Glutamatergic neuron (in vitro differentiated cells): ENCODE data around the gene USP16. TPM values are rescaled to one million over a fixed set of nuclear protein-coding genes. Genes with fewer than 3 reads are reported as not detected.
"Not testable (repeated sequence)": the region's sequence is repeated elsewhere in the genome, so short reads cannot be mapped to it uniquely, and the experiment has no call there.

Experiments used
- DNase-seq: peaks from one replicate; pipeline ENCODE4 v3.0.0; 2022
- H3K27ac Mint-ChIP-seq: one replicate; pipeline ENCODE4 v1.8.0; 2020; ENCODE audit warnings: mild to moderate bottlenecking, mixed read lengths, inconsistent platforms; ENCODE audit not compliant: unreplicated experiment
- H3K27me3 Mint-ChIP-seq: one replicate; pipeline ENCODE4 v1.8.0; 2020; ENCODE audit warnings: mild to moderate bottlenecking, moderate library complexity, mixed read lengths, inconsistent platforms; ENCODE audit not compliant: unreplicated experiment
- H3K36me3 Mint-ChIP-seq: one replicate; pipeline ENCODE4 v1.8.0; 2020; ENCODE audit warnings: mild to moderate bottlenecking, mixed read lengths, inconsistent platforms; ENCODE audit not compliant: unreplicated experiment
- H3K4me1 Mint-ChIP-seq: one replicate; pipeline ENCODE4 v1.8.0; 2020; ENCODE audit warnings: mild to moderate bottlenecking, low read depth, mixed read lengths, inconsistent platforms; ENCODE audit not compliant: unreplicated experiment
- H3K4me3 Mint-ChIP-seq: one replicate; pipeline ENCODE4 v1.8.0; 2020; ENCODE audit warnings: mild to moderate bottlenecking, mixed read lengths, inconsistent platforms; ENCODE audit not compliant: unreplicated experiment
- H3K9me3 Mint-ChIP-seq: one replicate; pipeline ENCODE4 v1.8.0; 2020; ENCODE audit warnings: mild to moderate bottlenecking, moderate library complexity, mixed read lengths, inconsistent platforms; ENCODE audit not compliant: unreplicated experiment
- long read RNA-seq: library from polyadenylated mRNA; unstranded; transcript quantifications from one replicate; pipeline ENCODE4 v2.0.0, GENCODE V29; 2020; ENCODE audit not compliant: unreplicated experiment
- total RNA-seq: library from RNA; stranded (reverse); fragmentation: NEBNext Ultra II Directional; extraction: Animal tissue kit (Norgen Biotek cat#: 25700); gene quantifications from one replicate; pipeline ENCODE4 v1.2.1, GENCODE V29; 2021; ENCODE audit not compliant: unreplicated experiment
- TF ChIP-seq, protein P1 (sequence below): fragments of 200-600 bp; sonication (generic); IDR thresholded peaks from one replicate; pipeline ENCODE4 v1.5.0; 2021; ENCODE audit not compliant: partially characterized antibody, unreplicated experiment

The USP16 gene
- total RNA-seq: 21.9 TPM
- long read RNA-seq, partial matches to known transcripts: 7 of 12 reads
- long read RNA-seq, other reads (novel, unspliced or antisense): 4 of 12 reads

DNA sequence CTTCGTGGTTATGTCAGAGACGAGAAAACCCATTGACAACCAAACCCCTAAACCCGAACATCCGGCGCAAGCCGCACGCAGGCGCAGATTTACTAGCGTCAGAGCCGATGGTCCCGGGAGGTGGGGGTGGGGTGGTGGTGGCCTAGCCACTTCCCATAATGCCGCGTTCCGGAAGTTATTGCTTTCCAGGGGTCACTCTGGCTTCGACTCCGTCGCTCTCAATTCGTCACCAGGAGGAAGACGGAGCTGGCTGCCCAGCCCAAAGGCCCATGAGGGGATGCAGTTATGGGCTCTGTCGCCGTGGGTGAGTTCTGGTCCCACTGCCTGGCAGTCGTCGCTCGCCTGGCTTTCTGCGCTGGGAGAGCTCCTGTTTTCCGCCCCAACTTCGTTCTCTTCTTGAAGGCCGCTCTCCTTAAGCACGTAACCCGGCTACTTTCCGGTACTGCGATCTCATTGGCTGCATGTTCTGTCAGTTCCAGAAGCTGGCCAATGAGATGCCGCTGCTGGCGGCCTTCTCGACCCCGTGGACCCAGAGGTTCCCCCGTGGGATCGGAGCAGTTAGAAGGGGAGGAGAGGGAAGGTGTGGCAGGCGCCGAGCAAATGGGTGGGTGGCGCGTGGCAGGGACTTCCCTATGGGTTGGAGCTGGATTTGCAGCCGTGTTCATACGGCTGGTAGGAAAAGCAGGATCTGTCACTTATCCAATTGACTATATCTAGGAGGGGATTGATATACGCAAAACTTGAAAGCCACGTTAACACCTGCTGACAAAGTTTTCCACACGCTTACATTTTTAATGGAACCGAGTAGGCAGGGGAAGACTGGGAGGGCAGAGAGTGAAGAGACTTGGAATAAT lies at the start of gene USP16:
TSS of gene USP16 (plus strand) at position 195 of the 854 bp plus-strand sequence. CDS start 3,246 bp downstream, outside the sequence.
- TF ChIP-seq, protein P1, sequence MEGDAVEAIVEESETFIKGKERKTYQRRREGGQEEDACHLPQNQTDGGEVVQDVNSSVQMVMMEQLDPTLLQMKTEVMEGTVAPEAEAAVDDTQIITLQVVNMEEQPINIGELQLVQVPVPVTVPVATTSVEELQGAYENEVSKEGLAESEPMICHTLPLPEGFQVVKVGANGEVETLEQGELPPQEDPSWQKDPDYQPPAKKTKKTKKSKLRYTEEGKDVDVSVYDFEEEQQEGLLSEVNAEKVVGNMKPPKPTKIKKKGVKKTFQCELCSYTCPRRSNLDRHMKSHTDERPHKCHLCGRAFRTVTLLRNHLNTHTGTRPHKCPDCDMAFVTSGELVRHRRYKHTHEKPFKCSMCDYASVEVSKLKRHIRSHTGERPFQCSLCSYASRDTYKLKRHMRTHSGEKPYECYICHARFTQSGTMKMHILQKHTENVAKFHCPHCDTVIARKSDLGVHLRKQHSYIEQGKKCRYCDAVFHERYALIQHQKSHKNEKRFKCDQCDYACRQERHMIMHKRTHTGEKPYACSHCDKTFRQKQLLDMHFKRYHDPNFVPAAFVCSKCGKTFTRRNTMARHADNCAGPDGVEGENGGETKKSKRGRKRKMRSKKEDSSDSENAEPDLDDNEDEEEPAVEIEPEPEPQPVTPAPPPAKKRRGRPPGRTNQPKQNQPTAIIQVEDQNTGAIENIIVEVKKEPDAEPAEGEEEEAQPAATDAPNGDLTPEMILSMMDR: no peak
- H3K36me3 Mint-ChIP-seq: no peaks in the 10 kb centered on the region
- H3K9me3 Mint-ChIP-seq: peaks cover 2% of the 10 kb centered on the region
- DNase-seq: peak; percentile 95
- H3K27ac Mint-ChIP-seq: peak within 1 kb of the TSS; percentile 94
- H3K4me3 Mint-ChIP-seq: peak within 1 kb of the TSS; percentile 98
- H3K27me3 Mint-ChIP-seq: peaks cover 9% of the 10 kb centered on the region
- peaks cover 3% of the 10 kb centered on the region for H3K4me1 Mint-ChIP-seq

DNA sequence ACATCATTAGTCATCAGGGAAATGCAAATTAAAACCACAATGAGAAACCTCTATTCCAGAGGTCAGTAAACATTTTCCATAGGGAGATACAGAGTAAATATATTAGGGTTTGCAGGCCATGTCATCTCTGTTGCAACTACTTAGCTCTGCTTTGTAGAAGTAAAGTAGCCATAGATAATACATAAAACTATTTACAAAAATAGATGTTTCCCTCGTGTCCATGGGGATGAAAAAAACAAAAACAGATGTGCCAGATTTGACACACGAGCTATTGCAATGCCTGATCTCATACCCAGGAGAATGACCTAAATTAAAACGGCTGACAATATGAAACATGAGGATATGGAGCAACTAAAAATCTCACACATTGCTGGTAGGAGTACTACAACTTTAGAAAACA lies 49.1 kb upstream of the USP16 start:
- Mint-ChIP-seq H3K27ac (no peak overlapping the region), H3K27me3 (no peaks in the 10 kb centered on the region), H3K36me3 (no peaks in the 10 kb centered on the region), H3K4me1 (no peaks in the 10 kb centered on the region), H3K9me3 (peaks cover 3% of the 10 kb centered on the region), H3K4me3 (no peak overlapping the region)
- no peak for DNase-seq
- TF ChIP-seq, protein P1: no peak

DNA sequence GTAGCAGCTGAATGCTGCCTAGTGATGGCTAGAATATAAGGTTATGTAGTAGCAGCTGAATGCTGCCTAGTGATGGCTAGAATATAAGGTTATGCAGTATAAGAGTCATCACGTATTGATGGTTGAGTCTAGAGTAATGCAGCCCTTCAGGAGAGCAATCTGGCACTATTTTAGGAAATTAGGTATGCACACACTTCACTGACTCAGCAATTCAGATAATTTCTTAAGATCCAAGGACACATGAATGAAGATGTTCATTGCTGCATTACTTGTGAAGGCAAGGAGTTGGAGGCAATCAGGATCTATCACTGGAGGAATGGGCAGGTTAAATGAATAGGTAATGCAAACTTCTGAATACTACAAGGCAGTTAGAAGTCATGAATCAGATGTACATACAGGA lies 45.4 kb upstream of the USP16 start:
- no peak overlapping the region for H3K27ac Mint-ChIP-seq
- no peaks in the 10 kb centered on the region for H3K36me3 Mint-ChIP-seq
- H3K4me3 Mint-ChIP-seq: no peak overlapping the region
- no peaks in the 10 kb centered on the region for H3K9me3 Mint-ChIP-seq
- no peaks in the 10 kb centered on the region for H3K27me3 Mint-ChIP-seq
- no peak for DNase-seq
- TF ChIP-seq, protein P1: no peak
- no peaks in the 10 kb centered on the region for H3K4me1 Mint-ChIP-seq

DNA sequence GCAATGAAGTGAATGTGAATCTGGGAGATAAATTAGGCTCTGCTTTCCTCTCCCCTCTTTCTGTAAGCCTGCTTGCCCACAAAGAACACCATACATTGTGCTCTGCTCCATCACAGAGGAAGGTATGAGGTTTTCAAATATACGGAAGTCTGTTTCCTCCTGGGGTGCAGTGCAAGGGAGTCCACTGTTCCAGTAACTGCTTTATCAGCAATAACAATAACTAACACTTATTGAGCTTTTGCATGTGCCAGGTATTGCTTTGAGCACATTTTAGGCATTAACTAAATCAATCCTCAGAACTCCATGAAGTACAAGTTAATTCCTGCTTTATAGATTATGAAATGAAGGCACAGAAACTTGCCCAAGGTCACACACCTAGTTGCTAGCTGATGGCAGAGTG lies 41.8 kb upstream of the USP16 start:
- Mint-ChIP-seq H3K4me3 (no peak overlapping the region), H3K36me3 (no peaks in the 10 kb centered on the region), H3K27ac (no peak overlapping the region), H3K4me1 (no peaks in the 10 kb centered on the region), H3K9me3 (no peaks in the 10 kb centered on the region), H3K27me3 (no peaks in the 10 kb centered on the region)
- TF ChIP-seq, protein P1: no peak
- DNase-seq: no peak

DNA sequence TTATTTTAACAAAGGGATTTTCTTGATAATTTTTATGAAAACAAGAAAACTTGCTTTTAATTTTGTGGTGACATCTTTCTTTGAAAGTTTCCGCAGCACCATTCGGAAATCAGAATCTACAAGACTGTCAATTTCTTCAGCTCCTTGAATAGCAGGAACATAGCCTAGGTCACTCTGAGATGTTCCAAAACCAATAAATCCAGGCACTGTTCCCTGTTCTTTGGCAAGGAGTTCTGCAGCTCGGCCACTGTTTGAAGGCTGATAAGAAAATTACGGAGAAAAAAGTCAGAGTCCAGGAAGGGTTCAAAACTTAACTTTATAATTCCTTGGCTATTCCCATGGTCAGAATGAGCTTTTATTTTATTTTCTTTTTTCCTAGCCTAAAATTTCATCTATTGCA lies 37.8 kb upstream of the USP16 start:
- TF ChIP-seq, protein P1: no peak
- no peak overlapping the region for H3K27ac Mint-ChIP-seq
- H3K4me1 Mint-ChIP-seq: no peaks in the 10 kb centered on the region
- H3K4me3 Mint-ChIP-seq: no peak overlapping the region
- H3K36me3 Mint-ChIP-seq: no peaks in the 10 kb centered on the region
- H3K27me3 Mint-ChIP-seq: no peaks in the 10 kb centered on the region
- no peaks in the 10 kb centered on the region for H3K9me3 Mint-ChIP-seq
- DNase-seq: no peak

DNA sequence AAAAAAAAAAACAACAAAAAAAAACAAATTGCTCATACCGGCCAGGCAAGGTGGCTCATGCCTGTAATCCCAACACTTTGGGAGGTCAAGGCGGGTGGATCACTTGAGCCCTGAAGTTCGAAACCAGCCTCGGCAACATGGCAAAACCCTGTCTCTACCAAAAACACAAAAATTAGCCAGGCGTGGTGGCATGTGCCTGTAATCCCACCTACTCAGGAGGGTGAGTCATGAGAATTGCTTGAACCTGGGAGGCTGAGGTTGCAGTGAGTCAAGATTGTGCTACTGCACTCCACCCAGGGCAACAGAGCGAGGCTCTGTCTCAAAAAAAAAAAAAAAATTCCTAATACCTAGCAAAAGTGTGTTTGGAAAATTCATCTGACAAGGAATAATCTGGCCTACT lies 36.3 kb upstream of the USP16 start:
- H3K9me3 Mint-ChIP-seq, DNase-seq, H3K36me3 Mint-ChIP-seq, H3K4me3 Mint-ChIP-seq, H3K27ac Mint-ChIP-seq, H3K27me3 Mint-ChIP-seq, H3K4me1 Mint-ChIP-seq: not testable (repeated sequence)
